ENCODE measurements around the gene JADE2. TPM values are rescaled to one million over a fixed set of nuclear protein-coding genes. Genes with fewer than 3 reads are reported as not detected.

Gene JADE2
- total and polyA plus RNA-seq, 2 of the 8 experiments (the other 6 are each of a cell fraction or from before 2014, with no cell fraction given) = 19.2 to 55.8 TPM

DNA sequence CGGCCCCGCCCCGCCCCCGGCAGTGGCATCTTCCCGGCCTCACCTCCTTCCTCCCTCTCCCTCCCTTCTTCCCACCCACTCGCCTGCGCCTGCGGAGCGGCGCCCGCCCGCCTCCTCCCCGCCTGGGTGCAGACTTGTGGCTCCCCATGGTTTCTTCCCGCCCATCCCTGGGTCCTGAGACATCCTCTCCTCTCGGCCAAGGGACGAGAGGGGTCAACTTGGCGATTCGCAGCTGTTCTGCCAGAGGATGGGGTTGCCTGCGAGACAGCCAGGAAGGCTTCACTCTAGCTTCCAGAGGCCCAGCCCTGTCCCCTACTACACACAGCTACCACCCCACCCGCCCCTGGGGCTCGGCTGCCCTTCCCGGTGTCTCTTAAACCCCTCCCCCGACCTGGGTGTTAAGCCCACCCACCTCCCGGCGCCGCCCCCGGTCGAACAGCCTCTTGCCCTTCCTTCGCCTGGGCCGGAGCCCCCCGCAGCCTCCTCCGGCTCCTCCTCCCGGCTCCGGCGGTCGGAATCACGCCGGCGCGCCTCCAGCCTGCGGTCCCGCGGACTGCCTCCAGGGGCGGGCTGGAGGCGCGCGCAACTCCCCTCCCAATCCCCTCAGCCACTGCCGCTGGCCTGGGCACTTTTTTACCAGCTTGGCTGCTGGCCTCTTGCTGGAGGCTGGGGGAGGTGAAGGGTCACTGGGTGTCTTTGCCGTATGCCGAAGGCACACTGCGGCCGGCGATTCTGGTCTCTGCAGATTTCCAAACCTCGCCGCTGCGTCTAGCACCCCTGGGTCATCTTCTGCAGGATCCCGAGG is 1.9 kb downstream of the JADE2 start:
- H2BK120ac ChIP-seq (replicated peaks; ENCODE audit: low read depth, low read length) = peak overlapping the region; percentile 24
- H3K36me3 ChIP-seq (ENCODE audit: control insufficient read depth in 2 of 4, insufficient read depth in 4 of 4, low read length in 3 of 4) = no peaks in the 10 kb centered on the region
- H3K14ac ChIP-seq (ENCODE audit: insufficient read length) = no peak overlapping the region
- no peaks in the 10 kb centered on the region for H3K27me3 ChIP-seq (replicated peaks in 1 of 4; ENCODE audit: control insufficient read depth in 3 of 4, extremely low read depth in 1 of 4, insufficient read depth in 3 of 4, low read length in 3 of 4)
- peak overlapping the region in 3 of 4 experiments; percentile 49 to 60 (median 58); a peak in 6 of 7 replicates for H3K9ac ChIP-seq (replicated peaks in 1 of 4; ENCODE audit: extremely low read depth in 1 of 4, low read depth in 3 of 4, low read length in 3 of 4)
- H2AK5ac ChIP-seq (ENCODE audit: low read depth, low read length) = no peak overlapping the region
- H4K91ac ChIP-seq (replicated peaks; ENCODE audit: insufficient read length, low read length) = peak overlapping the region; percentile 69
- POLR2A ChIA-PET (ENCODE audit: partially characterized antibody) = interaction anchor here (0.7 to 7.7 kb wide), 23 partner anchors 9 to 301 kb away, joined by 3 to 131 read pairs (median 6); partner anchors contain the start of genes CDKN2AIPNL, PPP2CA and UBE2B
- H2BK20ac ChIP-seq (ENCODE audit: low read length) = no peak overlapping the region
- H4K8ac ChIP-seq (ENCODE audit: extremely low read depth, insufficient read depth, low read length) = peak overlapping the region; percentile 58
- H3K4ac ChIP-seq (replicated peaks; ENCODE audit: insufficient read length, low read depth, low read length) = peak overlapping the region; percentile 41
- H3K23ac ChIP-seq (ENCODE audit: insufficient read length) = no peak overlapping the region
- H4K5ac ChIP-seq (ENCODE audit: insufficient read length, low read depth, low read length) = peak overlapping the region; percentile 86
- peak overlapping the region; percentile 74 to 91 for H3K4me2 ChIP-seq (ENCODE audit: insufficient read depth in 1 of 2, low read depth in 2 of 2, low read length in 2 of 2)
- peaks cover 13% of the 10 kb centered on the region; the same call in 1 of the 2 replicates for H3K79me1 ChIP-seq (ENCODE audit: low read depth, low read length)
- peak overlapping the region; percentile 69 for H3K56ac ChIP-seq (replicated peaks; ENCODE audit: insufficient read length, low read depth, low read length)
- no peak overlapping the region for H2AFZ ChIP-seq (ENCODE audit: low read length)
- H2BK5ac ChIP-seq (ENCODE audit: low read depth, low read length) = peak overlapping the region; percentile 97
- peak overlapping the region; percentile 62 for H3K27ac ChIP-seq (ENCODE audit: low read depth, low read length)
- H4K20me1 ChIP-seq (replicated peaks in 1 of 2; ENCODE audit: control insufficient read depth in 1 of 2, insufficient read depth in 2 of 2, low read length in 2 of 2) = no peaks in the 10 kb centered on the region
- no peak overlapping the region for H2BK12ac ChIP-seq (ENCODE audit: low read depth, low read length)
- FAIRE-seq (no peak), DNase-seq (ENCODE audit: low read depth in 1 of 2, low spot score in 2 of 2) (peak; percentile 91 to 93)
- no peaks in the 10 kb centered on the region for H3K9me3 ChIP-seq (ENCODE audit: insufficient read depth in 2 of 2, low read depth in 1 of 2, low read length in 1 of 2)
- peaks cover 21 to 38% (median 27%) of the 10 kb centered on the region in 4 experiments for H3K4me1 ChIP-seq (replicated peaks in 1 of 4; ENCODE audit: control insufficient read depth in 3 of 4, insufficient read depth in 4 of 4, low read length in 3 of 4)
- WGBS, 2 experiments (ENCODE audit: extremely low coverage in 1 of 2, insufficient coverage in 1 of 2, insufficient read length in 1 of 2, insufficient replicate concordance in 2 of 2, low coverage in 1 of 2, low lambda C conversion rate in 2 of 2, missing lambda C conversion rate in 1 of 2) = 0% methylated on average over 32 of the region's 57 CpGs; no CpG with 5 or more reads in 1 of the 2 experiments
- peaks cover 22 to 48% of the 10 kb centered on the region in 2 experiments for H3K79me2 ChIP-seq (ENCODE audit: control insufficient read depth in 1 of 2, insufficient read depth in 2 of 2, low read length in 2 of 2)
- CTCF ChIA-PET (ENCODE audit: partially characterized antibody) = interaction anchor here (0.6 to 10.9 kb wide), 33 partner anchors 9 to 291 kb away, joined by 3 to 121 read pairs (median 4); partner anchors contain the start of gene CDKN2AIPNL
- H3K4me3 ChIP-seq (ENCODE audit: extremely low read depth in 1 of 4, insufficient read depth in 2 of 4, low read depth in 3 of 4, low read length in 4 of 4) = peak overlapping the region; percentile 68 to 85 (median 77)
- no peak overlapping the region for H2BK15ac ChIP-seq (ENCODE audit: low read length)
- H3K18ac ChIP-seq (ENCODE audit: extremely low read depth, low read length) = peak overlapping the region; percentile 99
- H3K23me2 ChIP-seq (ENCODE audit: low read depth, low read length) = peaks cover 11% of the 10 kb centered on the region; the same call in 1 of the 2 replicates
- TF ChIP-seq ASH2L (IDR thresholded peaks at IDR 0.05; ENCODE audit: low read length) (peak; percentile 47), RXRA (IDR thresholded peaks at IDR 0.05; ENCODE audit: insufficient read depth, low read depth, low read length) (0 out of 2 replicates have a peak, but pooled peaks have one; percentile 24), TBP (IDR thresholded peaks at IDR 0.05; ENCODE audit: low read depth, low read length) (peak; percentile 26; the same call in 1 of the 2 replicates), ZNF274 (IDR thresholded peaks at IDR 0.05; ENCODE audit: borderline replicate concordance, extremely low read depth, low read length) (no peak), GABPA (IDR thresholded peaks at IDR 0.05; ENCODE audit: borderline replicate concordance, insufficient read depth, low read length) (peak; percentile 37; the same call in 1 of the 2 replicates), EGR1 (IDR thresholded peaks at IDR 0.05; ENCODE audit: borderline replicate concordance, low read depth, low read length) (peak; percentile 72), PHF8 (conservative IDR thresholded peaks at IDR 0.05; ENCODE audit: low read depth, low read length) (peak; percentile 5; the same call in 1 of the 2 replicates)
- TF ChIP-seq, protein P1, sequence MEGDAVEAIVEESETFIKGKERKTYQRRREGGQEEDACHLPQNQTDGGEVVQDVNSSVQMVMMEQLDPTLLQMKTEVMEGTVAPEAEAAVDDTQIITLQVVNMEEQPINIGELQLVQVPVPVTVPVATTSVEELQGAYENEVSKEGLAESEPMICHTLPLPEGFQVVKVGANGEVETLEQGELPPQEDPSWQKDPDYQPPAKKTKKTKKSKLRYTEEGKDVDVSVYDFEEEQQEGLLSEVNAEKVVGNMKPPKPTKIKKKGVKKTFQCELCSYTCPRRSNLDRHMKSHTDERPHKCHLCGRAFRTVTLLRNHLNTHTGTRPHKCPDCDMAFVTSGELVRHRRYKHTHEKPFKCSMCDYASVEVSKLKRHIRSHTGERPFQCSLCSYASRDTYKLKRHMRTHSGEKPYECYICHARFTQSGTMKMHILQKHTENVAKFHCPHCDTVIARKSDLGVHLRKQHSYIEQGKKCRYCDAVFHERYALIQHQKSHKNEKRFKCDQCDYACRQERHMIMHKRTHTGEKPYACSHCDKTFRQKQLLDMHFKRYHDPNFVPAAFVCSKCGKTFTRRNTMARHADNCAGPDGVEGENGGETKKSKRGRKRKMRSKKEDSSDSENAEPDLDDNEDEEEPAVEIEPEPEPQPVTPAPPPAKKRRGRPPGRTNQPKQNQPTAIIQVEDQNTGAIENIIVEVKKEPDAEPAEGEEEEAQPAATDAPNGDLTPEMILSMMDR (IDR thresholded peaks at IDR 0.05; ENCODE audit: control extremely low read depth in 1 of 3, insufficient read depth in 1 of 3, low read depth in 1 of 3, low read length in 3 of 3) = peak in 2 of 3 experiments; percentile 76 to 81; a peak in 3 of 4 replicates

Data from H1 (cell line).